ENCODE measurements around the gene TERT. TPM values are rescaled to one million over a fixed set of nuclear protein-coding genes. Genes with fewer than 3 reads are reported as not detected.

Gene TERT
- total and polyA plus RNA-seq, 2 of the 4 experiments (the other 2 are of a cell fraction) = not detected

DNA sequence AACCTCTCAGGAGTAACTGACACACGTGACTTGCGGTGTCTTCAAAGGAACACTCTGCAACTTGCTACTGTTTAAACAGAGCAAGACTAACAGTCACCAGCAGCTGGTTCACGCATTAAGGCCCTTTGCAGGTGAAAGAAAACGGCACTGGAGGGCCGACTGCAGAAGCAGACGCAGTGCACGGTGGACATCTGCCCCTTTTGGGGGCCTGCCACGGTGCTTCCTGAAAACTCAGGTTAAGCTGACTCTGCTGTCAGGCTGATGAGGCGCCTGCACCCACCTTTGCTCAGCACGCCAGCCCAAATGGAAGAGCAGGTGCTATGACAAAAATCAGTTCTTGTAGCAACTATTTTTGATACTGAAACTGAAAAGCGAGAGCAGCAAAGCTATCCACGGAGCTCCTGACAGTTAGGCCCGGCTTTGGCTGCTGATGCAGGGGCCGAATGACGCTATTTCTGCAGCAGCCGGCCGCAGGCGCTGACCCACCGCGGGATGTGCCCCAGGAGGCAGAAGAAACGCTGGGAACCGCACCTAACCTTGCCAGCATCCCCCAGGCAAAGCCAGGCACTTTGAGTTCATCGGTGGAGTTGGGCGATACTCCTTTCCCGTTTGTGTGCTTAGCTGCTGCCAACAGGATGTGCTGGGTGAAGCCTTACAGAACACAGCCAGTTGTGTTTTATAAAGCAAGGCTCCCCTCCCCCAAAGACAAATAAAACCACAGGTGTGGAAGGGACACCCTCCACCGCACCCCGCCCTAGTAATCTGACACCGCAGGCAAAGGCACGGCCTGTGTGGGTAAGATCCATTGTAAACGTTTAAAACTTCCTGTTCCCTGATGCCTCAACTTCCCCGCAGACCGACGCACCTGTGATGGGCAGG lies 21.1 kb upstream of the TERT start:
- no peak overlapping the region for H2BK5ac ChIP-seq (ENCODE audit: low read depth, low read length, poor library complexity, severe bottlenecking)
- H4K91ac ChIP-seq (ENCODE audit: insufficient read depth, low read depth, low read length) = no peak overlapping the region
- WGBS, 2 experiments (ENCODE audit: extremely low coverage in 2 of 2, insufficient read length in 1 of 2) = 32% methylated on average over 11 of the region's 33 CpGs; no CpG with 5 or more reads in 1 of the 2 experiments
- no peak overlapping the region for H3K4me3 ChIP-seq (ENCODE audit: insufficient read depth, low read depth, low read length)
- H3K79me1 ChIP-seq (ENCODE audit: low read depth in 1 of 2, low read length in 2 of 2) = no peaks in the 10 kb centered on the region
- TF ChIP-seq MAFK (IDR thresholded peaks at IDR 0.05; ENCODE audit: low read depth, low read length) (no peak), USF2 (IDR thresholded peaks at IDR 0.05; ENCODE audit: low read depth, low read length) (no peak), MAZ (IDR thresholded peaks at IDR 0.05; ENCODE audit: borderline replicate concordance, low read depth, low read length) (no peak), CEBPB (IDR thresholded peaks at IDR 0.05; ENCODE audit: low read depth, low read length) (no peak), POLR2A (IDR thresholded peaks at IDR 0.05; ENCODE audit: low read depth, low read length) (no peak), FOS (IDR thresholded peaks at IDR 0.05; ENCODE audit: low read depth, low read length) (no peak), RFX5 (IDR thresholded peaks at IDR 0.05; ENCODE audit: low read depth, low read length) (no peak), SMC3 (IDR thresholded peaks at IDR 0.05; ENCODE audit: low read depth, low read length) (no peak)
- TF ChIP-seq, protein P1, sequence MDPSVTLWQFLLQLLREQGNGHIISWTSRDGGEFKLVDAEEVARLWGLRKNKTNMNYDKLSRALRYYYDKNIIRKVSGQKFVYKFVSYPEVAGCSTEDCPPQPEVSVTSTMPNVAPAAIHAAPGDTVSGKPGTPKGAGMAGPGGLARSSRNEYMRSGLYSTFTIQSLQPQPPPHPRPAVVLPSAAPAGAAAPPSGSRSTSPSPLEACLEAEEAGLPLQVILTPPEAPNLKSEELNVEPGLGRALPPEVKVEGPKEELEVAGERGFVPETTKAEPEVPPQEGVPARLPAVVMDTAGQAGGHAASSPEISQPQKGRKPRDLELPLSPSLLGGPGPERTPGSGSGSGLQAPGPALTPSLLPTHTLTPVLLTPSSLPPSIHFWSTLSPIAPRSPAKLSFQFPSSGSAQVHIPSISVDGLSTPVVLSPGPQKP (IDR thresholded peaks at IDR 0.05; ENCODE audit: borderline replicate concordance, low read depth, low read length) = no peak
- H3K14ac ChIP-seq (replicated peaks; ENCODE audit: low read depth, low read length) = no peak overlapping the region
- H3K4ac ChIP-seq (ENCODE audit: low read depth, low read length) = no peak overlapping the region
- H3K18ac ChIP-seq (ENCODE audit: low read depth, low read length) = no peak overlapping the region
- peak overlapping the region; percentile 33 for H2AFZ ChIP-seq (replicated peaks; ENCODE audit: low read length, poor library complexity)
- dilution Hi-C loops (cut with HindIII; ENCODE audit: low sequenced_read_pairs, unreplicated experiment) = no loop called here
- intact Hi-C loops (cut with micrococcal nuclease) = no loop called here
- H2AK9ac ChIP-seq (replicated peaks; ENCODE audit: low read depth, low read length, poor library complexity) = peak overlapping the region; percentile 50
- H4K8ac ChIP-seq (ENCODE audit: low read depth in 2 of 2, low read length in 2 of 2) = no peak overlapping the region
- DNase-seq (no peak), ATAC-seq (ENCODE audit: low read depth) (peak; percentile 21; the same call in 1 of the 2 replicates)
- BruUV-seq (replicated peaks) = no TSS peak
- no peaks in the 10 kb centered on the region; the same call in 1 of the 2 replicates for H3K4me1 ChIP-seq (ENCODE audit: control insufficient read depth, insufficient read depth, low read length)
- H2BK120ac ChIP-seq (ENCODE audit: low read depth, low read length) = no peak overlapping the region
- H3K9me1 ChIP-seq (ENCODE audit: insufficient read depth, low read length) = peaks cover 4% of the 10 kb centered on the region; the same call in 1 of the 2 replicates
- no peak overlapping the region for H3K27ac ChIP-seq (ENCODE audit: insufficient read depth, low read length)
- H3K36me3 ChIP-seq (ENCODE audit: control insufficient read depth, insufficient read depth, low read length) = peaks cover 27% of the 10 kb centered on the region
- no peak overlapping the region for H4K5ac ChIP-seq (ENCODE audit: low read depth, low read length)
- CTCF ChIA-PET = no interaction called here
- no peak overlapping the region for H3K56ac ChIP-seq (ENCODE audit: extremely low read depth, insufficient read depth, low read length)
- peaks cover 2% of the 10 kb centered on the region; the same call in 1 of the 2 replicates for H3K27me3 ChIP-seq (ENCODE audit: control insufficient read depth, insufficient read depth, low read length)
- no peak overlapping the region; the same call in 1 of the 2 replicates for H3K4me2 ChIP-seq (ENCODE audit: low read depth, low read length)
- H3K9ac ChIP-seq (ENCODE audit: low read depth, low read length) = no peak overlapping the region
- peaks cover 4% of the 10 kb centered on the region; the same call in 1 of the 2 replicates for H3K9me3 ChIP-seq (ENCODE audit: control insufficient read depth, insufficient read depth, low read length)
- no peak overlapping the region for H2BK20ac ChIP-seq (ENCODE audit: low read depth, low read length)
- H4K20me1 ChIP-seq (ENCODE audit: insufficient read depth, low read length) = no peaks in the 10 kb centered on the region
- no peak overlapping the region for H2BK15ac ChIP-seq (ENCODE audit: low read depth, low read length)
- H3K23ac ChIP-seq (ENCODE audit: low read depth, low read length) = no peak overlapping the region
- POLR2A ChIA-PET (ENCODE audit: unreplicated experiment) = no interaction called here
- in situ Hi-C loops (cut with MboI; ENCODE audit: low sequenced_read_pairs) = no loop called here
- H2AK5ac ChIP-seq (ENCODE audit: low read depth, low read length) = no peak overlapping the region
